HepG2 (cell line): ENCODE data around the gene TRIM3. TPM values are rescaled to one million over a fixed set of nuclear protein-coding genes. Genes with fewer than 3 reads are reported as not detected.

Experiments used
- ATAC-seq: fragments of 200-7000 bp; cut with Tn5 transposase; 3 replicates; pipeline ENCODE4 v1.9.1; 2020; ENCODE audit warnings: mild to moderate bottlenecking, moderate library complexity
- BruUV-seq: library from RNA; stranded (reverse); fragments of 400-500 nt; replicated peaks from 2 replicates; lab custom pipeline; 2021; lab: Mats Ljungman, UMichigan
- CTCF ChIA-PET: fragments of 300-600 bp; formaldehyde crosslinking; extraction: SDS; loops from one replicate; lab custom pipeline; 2021; ENCODE audit warnings: low total read pairs, inconsistent platforms, low intra/inter-chr PET ratio; lab: Yijun Ruan, JAX
- POLR2A ChIA-PET: fragments of 350-600 bp; sonication (Branson Sonifier 250); formaldehyde crosslinking; loops from one replicate; lab custom pipeline; 2020; ENCODE audit warnings: antibody characterized with exemption, inconsistent platforms; lab: Yijun Ruan, JAX
- DNase-seq: peaks from one replicate; pipeline ENCODE4 v3.0.0-alpha.2; 2015; ENCODE audit warnings: low spot score
- FAIRE-seq: peaks from 3 replicates; lab custom pipeline; 2011; peaks lifted over from hg19 to GRCh38; lab: Jason Lieb, UNC
- H2AFZ ChIP-seq: one replicate; pipeline ENCODE4 v1.6.1; 2011; ENCODE audit warnings: low read length, inconsistent platforms
- H3K27ac ChIP-seq: fragments of 300-600 bp; 3 replicates; pipeline ENCODE4 v1.8.0; 2011; ENCODE audit warnings: mixed run types, mild to moderate bottlenecking, mixed read lengths, low read length, inconsistent platforms; ENCODE audit not compliant: insufficient read depth; ENCODE audit errors: extremely low read length
- H3K27me3 ChIP-seq, 2 experiments: fragments of 200-600 bp in 1 of 2; 2 replicates in 1 of 2; 3 replicates in 1 of 2; pipeline versions ENCODE4 v1.6.0 to v1.8.0; 2011; ENCODE audit warnings: low read length in 2 of 2, mild to moderate bottlenecking in 2 of 2, moderate library complexity in 2 of 2, inconsistent platforms in 1 of 2; ENCODE audit not compliant: insufficient read depth in 2 of 2, control insufficient read depth in 1 of 2
- H3K36me3 ChIP-seq, 2 experiments: fragments of 200-600 bp in 1 of 2; replicated peaks in 1 of 2; 2 replicates in 1 of 2; 3 replicates in 1 of 2; pipeline versions ENCODE4 v1.5.1 to v1.8.0; 2011; ENCODE audit warnings: low read length in 2 of 2, inconsistent platforms in 1 of 2; ENCODE audit not compliant: insufficient read depth in 2 of 2, control insufficient read depth in 1 of 2
- H3K4me1 ChIP-seq: 2 replicates; pipeline ENCODE4 v1.5.1; 2012; ENCODE audit warnings: low read length, inconsistent platforms; ENCODE audit not compliant: insufficient read depth
- H3K4me2 ChIP-seq: 2 replicates; pipeline ENCODE4 v1.6.0; 2011; ENCODE audit warnings: low read depth, low read length, inconsistent platforms
- H3K4me3 ChIP-seq, 3 experiments: fragments of 200-600 bp in 1 of 3; sonication (generic), shearing (Covaris generic) in 1 of 3; replicated peaks in 1 of 3; 2 replicates each; pipeline ENCODE4 v1.5.1; 2011 to 2016; ENCODE audit warnings: low read length in 3 of 3, inconsistent platforms in 2 of 3, low read depth in 2 of 3, mild to moderate bottlenecking in 2 of 3, control low read depth in 1 of 3, mixed read lengths in 1 of 3; ENCODE audit not compliant: insufficient read depth in 1 of 3
- H3K79me2 ChIP-seq: one replicate; pipeline ENCODE4 v1.6.1; 2011; ENCODE audit warnings: low read length, inconsistent platforms; ENCODE audit not compliant: insufficient read depth
- H3K9ac ChIP-seq: 2 replicates; pipeline ENCODE4 v1.6.0; 2011; ENCODE audit warnings: mild to moderate bottlenecking, low read depth, low read length, inconsistent platforms; ENCODE audit not compliant: insufficient read depth
- H3K9me3 ChIP-seq: 2 replicates; pipeline ENCODE4 v1.5.1; 2012; ENCODE audit warnings: mild to moderate bottlenecking, low read length
- H4K20me1 ChIP-seq: 2 replicates; pipeline ENCODE4 v1.6.0; 2011; ENCODE audit warnings: inconsistent platforms, mild to moderate bottlenecking, low read length, moderate library complexity; ENCODE audit not compliant: insufficient read depth
- ZKSCAN1 ChIP-seq: fragments of 150-350 bp; IDR thresholded peaks from 2 replicates; pipeline ENCODE4 v1.6.1; 2014; ENCODE audit warnings: low read length
- ZNF224 ChIP-seq: sonication (generic); formaldehyde crosslinking; IDR thresholded peaks from 2 replicates; pipeline ENCODE4 v1.5.0; 2020; ENCODE audit warnings: mild to moderate bottlenecking, missing genetic modification reagents
- ZNF263 ChIP-seq: sonication (generic); formaldehyde crosslinking; IDR thresholded peaks from 2 replicates; pipeline ENCODE4 v1.4.0; 2020; ENCODE audit warnings: missing genetic modification reagents
- ZNF383 ChIP-seq: sonication (generic); formaldehyde crosslinking; IDR thresholded peaks from 2 replicates; pipeline ENCODE4 v1.4.0; 2020; ENCODE audit warnings: missing genetic modification reagents, mild to moderate bottlenecking, borderline replicate concordance
- WGBS: methylation state at CpG from one replicate; pipeline ENCODE4 v1.1.6; 2017; ENCODE audit warnings: low lambda C conversion rate; 5-methylcytosine and 5-hydroxymethylcytosine counted together
- in situ Hi-C: cut with HindIII; loops from 2 replicates; pipeline ENCODE4 v1.10.0; 2017; ENCODE audit warnings: low pct_unique_long_range_greater_than_20kb; ENCODE audit not compliant: extremely low pct_ligation_motif_present
- intact Hi-C: fragments of 100-400 bp; cut with micrococcal nuclease; formaldehyde crosslinking; loops from one replicate; pipeline ENCODE4 v1.10.0; 2022; ENCODE audit not compliant: unreplicated experiment
- polyA plus RNA-seq, 8 experiments: library from polyadenylated mRNA; depleted of rRNA in 3 of 8; stranded (reverse) in 7 of 8; unstranded in 1 of 8; fragments of >200 nt; fragmentation: Illumina TruSeq in 4 of 8; extraction: Trizol in 4 of 8; gene quantifications; 2 replicates each; pipeline versions ENCODE4 v1.2.1 to v1.2.3, GENCODE V29; 2011 to 2016; ENCODE audit warnings: low read depth in 4 of 8, missing spikeins in 1 of 8, mixed read lengths in 1 of 8; ENCODE audit not compliant: insufficient read depth in 1 of 8
- total RNA-seq, 5 experiments: library from RNA; depleted of rRNA; stranded (reverse); fragments of >200 nt; fragmentation: Illumina TruSeq; extraction: Trizol; gene quantifications; 2 replicates each; pipeline ENCODE4 v1.2.3, GENCODE V29; 2016; ENCODE audit warnings: low read depth in 1 of 5
- TF ChIP-seq, protein P1 (sequence below): sonication (generic); formaldehyde crosslinking; IDR thresholded peaks from 2 replicates; pipeline ENCODE4 v1.5.0; 2020; ENCODE audit warnings: mild to moderate bottlenecking, missing genetic modification reagents, borderline replicate concordance

The TRIM3 gene
- total and polyA plus RNA-seq, 2 of the 13 experiments (the other 11 are each of a cell fraction or from before 2014, with no cell fraction given) = 3.6 to 6.3 TPM

DNA sequence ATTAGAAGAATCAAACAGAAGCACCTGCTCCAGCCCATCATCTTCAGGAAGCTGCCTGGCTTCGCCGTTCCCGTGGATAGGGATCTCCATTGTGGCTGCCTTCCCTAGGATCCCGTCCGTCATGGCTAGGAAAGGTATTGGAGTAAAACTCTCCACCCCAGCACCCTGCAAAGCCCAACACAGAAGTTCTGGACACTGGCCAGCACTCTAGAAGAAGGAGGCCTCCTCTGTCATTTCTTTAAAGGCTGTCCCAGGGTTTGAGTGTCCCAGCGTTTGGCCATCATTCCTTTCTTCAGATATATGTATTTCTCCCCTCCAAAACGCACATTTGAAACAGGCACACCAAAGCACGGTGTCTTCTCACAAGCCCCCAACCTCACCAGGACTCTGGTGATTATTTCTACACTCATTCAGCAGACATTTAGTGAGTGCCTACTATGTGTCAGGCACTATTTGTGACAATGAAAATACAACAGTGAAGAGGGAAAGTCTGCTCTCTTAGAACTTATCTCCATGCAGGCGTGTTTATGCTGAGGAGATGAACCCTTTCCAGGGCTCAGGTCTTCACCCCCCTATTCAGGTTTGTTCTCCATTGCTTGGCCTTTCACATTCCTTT lies 6.7 kb upstream of the TRIM3 start:
- peaks cover 62% of the 10 kb centered on the region for H3K4me1 ChIP-seq
- H4K20me1 ChIP-seq = no peaks in the 10 kb centered on the region; the same call in 1 of the 2 replicates
- ChIA-PET POLR2A (no interaction called here), CTCF (no interaction called here)
- peaks cover 10 to 41% of the 10 kb centered on the region in 2 experiments for H3K36me3 ChIP-seq
- TSS peak; percentile 65 for BruUV-seq
- no peak overlapping the region for H2AFZ ChIP-seq
- ATAC-seq = no peak
- H3K27ac ChIP-seq = peak overlapping the region; percentile 95
- TF ChIP-seq ZNF224 (CRISPR knock-in tag) = 0 out of 2 replicates have a peak, but pooled peaks have one; percentile 43
- TF ChIP-seq ZKSCAN1 = peak; percentile 56; the same call in 1 of the 2 replicates
- TF ChIP-seq ZNF383 (CRISPR knock-in tag) = 0 out of 2 replicates have a peak, but pooled peaks have one; percentile 21
- TF ChIP-seq, protein P1, sequence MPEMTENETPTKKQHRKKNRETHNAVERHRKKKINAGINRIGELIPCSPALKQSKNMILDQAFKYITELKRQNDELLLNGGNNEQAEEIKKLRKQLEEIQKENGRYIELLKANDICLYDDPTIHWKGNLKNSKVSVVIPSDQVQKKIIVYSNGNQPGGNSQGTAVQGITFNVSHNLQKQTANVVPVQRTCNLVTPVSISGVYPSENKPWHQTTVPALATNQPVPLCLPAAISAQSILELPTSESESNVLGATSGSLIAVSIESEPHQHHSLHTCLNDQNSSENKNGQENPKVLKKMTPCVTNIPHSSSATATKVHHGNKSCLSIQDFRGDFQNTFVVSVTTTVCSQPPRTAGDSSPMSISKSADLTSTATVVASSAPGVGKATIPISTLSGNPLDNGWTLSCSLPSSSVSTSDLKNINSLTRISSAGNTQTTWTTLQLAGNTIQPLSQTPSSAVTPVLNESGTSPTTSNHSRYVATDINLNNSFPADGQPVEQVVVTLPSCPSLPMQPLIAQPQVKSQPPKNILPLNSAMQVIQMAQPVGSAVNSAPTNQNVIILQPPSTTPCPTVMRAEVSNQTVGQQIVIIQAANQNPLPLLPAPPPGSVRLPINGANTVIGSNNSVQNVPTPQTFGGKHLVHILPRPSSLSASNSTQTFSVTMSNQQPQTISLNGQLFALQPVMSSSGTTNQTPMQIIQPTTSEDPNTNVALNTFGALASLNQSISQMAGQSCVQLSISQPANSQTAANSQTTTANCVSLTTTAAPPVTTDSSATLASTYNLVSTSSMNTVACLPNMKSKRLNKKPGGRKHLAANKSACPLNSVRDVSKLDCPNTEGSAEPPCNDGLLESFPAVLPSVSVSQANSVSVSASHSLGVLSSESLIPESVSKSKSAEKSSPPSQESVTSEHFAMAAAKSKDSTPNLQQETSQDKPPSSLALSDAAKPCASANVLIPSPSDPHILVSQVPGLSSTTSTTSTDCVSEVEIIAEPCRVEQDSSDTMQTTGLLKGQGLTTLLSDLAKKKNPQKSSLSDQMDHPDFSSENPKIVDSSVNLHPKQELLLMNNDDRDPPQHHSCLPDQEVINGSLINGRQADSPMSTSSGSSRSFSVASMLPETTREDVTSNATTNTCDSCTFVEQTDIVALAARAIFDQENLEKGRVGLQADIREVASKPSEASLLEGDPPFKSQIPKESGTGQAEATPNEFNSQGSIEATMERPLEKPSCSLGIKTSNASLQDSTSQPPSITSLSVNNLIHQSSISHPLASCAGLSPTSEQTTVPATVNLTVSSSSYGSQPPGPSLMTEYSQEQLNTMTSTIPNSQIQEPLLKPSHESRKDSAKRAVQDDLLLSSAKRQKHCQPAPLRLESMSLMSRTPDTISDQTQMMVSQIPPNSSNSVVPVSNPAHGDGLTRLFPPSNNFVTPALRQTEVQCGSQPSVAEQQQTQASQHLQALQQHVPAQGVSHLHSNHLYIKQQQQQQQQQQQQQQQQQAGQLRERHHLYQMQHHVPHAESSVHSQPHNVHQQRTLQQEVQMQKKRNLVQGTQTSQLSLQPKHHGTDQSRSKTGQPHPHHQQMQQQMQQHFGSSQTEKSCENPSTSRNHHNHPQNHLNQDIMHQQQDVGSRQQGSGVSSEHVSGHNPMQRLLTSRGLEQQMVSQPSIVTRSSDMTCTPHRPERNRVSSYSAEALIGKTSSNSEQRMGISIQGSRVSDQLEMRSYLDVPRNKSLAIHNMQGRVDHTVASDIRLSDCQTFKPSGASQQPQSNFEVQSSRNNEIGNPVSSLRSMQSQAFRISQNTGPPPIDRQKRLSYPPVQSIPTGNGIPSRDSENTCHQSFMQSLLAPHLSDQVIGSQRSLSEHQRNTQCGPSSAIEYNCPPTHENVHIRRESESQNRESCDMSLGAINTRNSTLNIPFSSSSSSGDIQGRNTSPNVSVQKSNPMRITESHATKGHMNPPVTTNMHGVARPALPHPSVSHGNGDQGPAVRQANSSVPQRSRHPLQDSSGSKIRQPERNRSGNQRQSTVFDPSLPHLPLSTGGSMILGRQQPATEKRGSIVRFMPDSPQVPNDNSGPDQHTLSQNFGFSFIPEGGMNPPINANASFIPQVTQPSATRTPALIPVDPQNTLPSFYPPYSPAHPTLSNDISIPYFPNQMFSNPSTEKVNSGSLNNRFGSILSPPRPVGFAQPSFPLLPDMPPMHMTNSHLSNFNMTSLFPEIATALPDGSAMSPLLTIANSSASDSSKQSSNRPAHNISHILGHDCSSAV (CRISPR knock-in tag) = 0 out of 2 replicates have a peak, but pooled peaks have one; percentile 20
- TF ChIP-seq ZNF263 (CRISPR knock-in tag) = no peak
- peak overlapping the region; percentile 86 for H3K4me2 ChIP-seq
- FAIRE-seq = no peak
- in situ Hi-C loops = loop anchor here (10.0 kb wide), 1 partner anchor 124 kb away; the partner anchor contains the start of genes ILK and RRP8
- H3K27me3 ChIP-seq = no peaks in the 10 kb centered on the region; a peak in 1 of 5 replicates
- 59% methylated on average over 9 of the region's 9 CpGs for WGBS
- peak overlapping the region; percentile 86 to 92 (median 86) for H3K4me3 ChIP-seq
- H3K9ac ChIP-seq = peak overlapping the region; percentile 95
- intact Hi-C loops = loop anchor here (2.0 to 10.0 kb wide), 5 partner anchors 24 to 246 kb away; partner anchors contain the start of genes CNGA4, FHIP1B, MRPL17 and TAF10
- H3K79me2 ChIP-seq = peaks cover 39% of the 10 kb centered on the region
- no peaks in the 10 kb centered on the region for H3K9me3 ChIP-seq
- DNase-seq = no peak
